ENCODE results near the gene PKP3. TPM values are rescaled to one million over a fixed set of nuclear protein-coding genes. Genes with fewer than 3 reads are reported as not detected.

The PKP3 gene
- total and polyA plus RNA-seq, 9 of the 15 experiments (the other 6 are each of a cell fraction or from before 2014, with no cell fraction given) = 0.11 to 110 (median 30.7) TPM

- TF ChIP-seq ZNF740 (CRISPR knock-in tag; IDR thresholded peaks at IDR 0.05) = no peak
- TF ChIP-seq ZNF740 (tag; IDR thresholded peaks at IDR 0.05) = no peak
- TF ChIP-seq IRF1 (CRISPR knock-in tag; IDR thresholded peaks at IDR 0.05; ENCODE audit: borderline replicate concordance) = no peak
- TF ChIP-seq ARID1B (IDR thresholded peaks at IDR 0.05) = no peak
- peak in 1 of 3 experiments; percentile 12 for TF ChIP-seq YY1 (IDR thresholded peaks at IDR 0.05; ENCODE audit: borderline replicate concordance in 1 of 3, control insufficient read depth in 1 of 3, extremely low read depth in 1 of 3, insufficient read depth in 3 of 3, insufficient read length in 1 of 3, insufficient replicate concordance in 2 of 3, low read depth in 1 of 3, low read length in 2 of 3)
- TF ChIP-seq ZBTB7A (IDR thresholded peaks at IDR 0.05; ENCODE audit: borderline replicate concordance, control insufficient read depth, low read depth, low read length) = peak; percentile 39; the same call in 1 of the 2 replicates
- TF ChIP-seq POLR2G (IDR thresholded peaks at IDR 0.05; ENCODE audit: low read depth, low read length) = peak; percentile 72
- no peak for TF ChIP-seq ZFP91 (CRISPR knock-in tag; IDR thresholded peaks at IDR 0.05)
- 0 out of 2 replicates have a peak, but pooled peaks have one; percentile 31 for TF ChIP-seq MAX (CRISPR knock-in tag; IDR thresholded peaks at IDR 0.05)
- no peak for TF ChIP-seq KDM2B (CRISPR knock-in tag; IDR thresholded peaks at IDR 0.05)
- no peak for TF ChIP-seq PHB (CRISPR knock-in tag; IDR thresholded peaks at IDR 0.05)
- TF ChIP-seq PURB (CRISPR knock-in tag; IDR thresholded peaks at IDR 0.05; ENCODE audit: low read depth) = no peak
- TF ChIP-seq TBL1XR1 (IDR thresholded peaks at IDR 0.05; ENCODE audit: low read length in 2 of 2) = no peak
- TF ChIP-seq ZNF668 (CRISPR knock-in tag; IDR thresholded peaks at IDR 0.05) = no peak
- TF ChIP-seq ZC3H4 (CRISPR knock-in tag; IDR thresholded peaks at IDR 0.05; ENCODE audit: borderline replicate concordance) = peak; percentile 39; the same call in 1 of the 2 replicates
- TF ChIP-seq RBM22 (IDR thresholded peaks at IDR 0.05; ENCODE audit: low read depth, low read length, poor library complexity, severe bottlenecking) = peak; percentile 68
- no peak for TF ChIP-seq JUN (IDR thresholded peaks at IDR 0.05; ENCODE audit: borderline replicate concordance, low read depth, low read length)
- 0 out of 2 replicates have a peak, but pooled peaks have one; percentile 51 for TF ChIP-seq JUN (CRISPR knock-in tag; IDR thresholded peaks at IDR 0.05; ENCODE audit: borderline replicate concordance)
- TF ChIP-seq MBD2 (IDR thresholded peaks at IDR 0.05; ENCODE audit: borderline replicate concordance, low read depth) = no peak
- TF ChIP-seq TRIM24 (IDR thresholded peaks at IDR 0.05) = peak in 1 of 2 experiments; percentile 36; a peak in 1 of 4 replicates
These were observed 13.7 kb downstream of the PKP3 start (continued) for GRCh38 chr11:407651-408123.

All from K562 (cell line).